OCI-LY7 (cell line): Measurements from ENCODE around the gene SPDYE1. TPM values are rescaled to one million over a fixed set of nuclear protein-coding genes. Genes with fewer than 3 reads are reported as not detected.
"Not testable (repeated sequence)": the region's sequence is repeated elsewhere in the genome, so short reads cannot be mapped to it uniquely, and the experiment has no call there.

Experiments used
- BruUV-seq: library from RNA; stranded (reverse); fragments of 400-500 nt; replicated peaks from 2 replicates; lab custom pipeline; 2021; lab: Mats Ljungman, UMichigan
- CTCF ChIA-PET: fragments of 300-600 bp; sonication (Branson Sonifier 250); formaldehyde crosslinking; loops from one replicate; lab custom pipeline; 2022; ENCODE audit warnings: antibody characterized with exemption; ENCODE audit not compliant: unreplicated experiment; lab: Charles Lee
- POLR2A ChIA-PET: fragments of 300-600 bp; sonication (Branson Sonifier 250); formaldehyde crosslinking; loops from one replicate; lab custom pipeline; 2022; ENCODE audit warnings: antibody characterized with exemption; lab: Charles Lee
- DNase-seq: peaks from one replicate; pipeline ENCODE4 v3.0.0-alpha.2; 2015; ENCODE audit warnings: low spot score
- H2AFZ ChIP-seq: fragments of 200-600 bp; sonication (generic), shearing (Covaris generic); 2 replicates; pipeline ENCODE4 v1.6.1; 2014; ENCODE audit warnings: mild to moderate bottlenecking, antibody characterized with exemption, low read length, moderate library complexity
- H3K27ac ChIP-seq: fragments of 200-600 bp; sonication (generic); 2 replicates; pipeline ENCODE4 v1.5.1; 2014; ENCODE audit warnings: mixed run types, low read depth, mild to moderate bottlenecking, moderate library complexity, low read length, inconsistent platforms; ENCODE audit not compliant: poor library complexity, severe bottlenecking
- H3K36me3 ChIP-seq: fragments of 200-600 bp; sonication (generic); 2 replicates; pipeline ENCODE4 v1.6.1; 2014; ENCODE audit warnings: mild to moderate bottlenecking, antibody characterized with exemption, low read length, moderate library complexity, mixed read lengths; ENCODE audit not compliant: insufficient read depth
- H3K4me1 ChIP-seq: fragments of 200-600 bp; sonication (generic); 2 replicates; pipeline ENCODE4 v1.5.1; 2014; ENCODE audit warnings: mild to moderate bottlenecking, low read length; ENCODE audit not compliant: insufficient read depth, poor library complexity, severe bottlenecking
- H3K4me2 ChIP-seq: fragments of 200-600 bp; sonication (generic); 2 replicates; pipeline ENCODE4 v1.6.1; 2014; ENCODE audit warnings: mild to moderate bottlenecking, low read length
- H3K4me3 ChIP-seq: fragments of 200-600 bp; sonication (generic); 2 replicates; pipeline ENCODE4 v1.5.1; 2014; ENCODE audit warnings: mild to moderate bottlenecking, low read depth, low read length; ENCODE audit not compliant: poor library complexity, severe bottlenecking
- H3K79me2 ChIP-seq: fragments of 200-600 bp; sonication (generic); 2 replicates; pipeline ENCODE4 v1.6.1; 2016; ENCODE audit warnings: low read depth, mild to moderate bottlenecking, low read length, moderate library complexity, mixed read lengths; ENCODE audit not compliant: insufficient read depth
- H3K9me2 ChIP-seq: fragments of 200-600 bp; sonication (generic); 2 replicates; pipeline ENCODE4 v1.6.1; 2016; ENCODE audit warnings: mild to moderate bottlenecking, low read length, mixed read lengths; ENCODE audit not compliant: insufficient read depth
- H3K9me3 ChIP-seq: fragments of 200-600 bp; sonication (generic); 2 replicates; pipeline ENCODE4 v1.6.1; 2014; ENCODE audit warnings: mild to moderate bottlenecking, mixed run types, low read length, mixed read lengths
- H4K20me1 ChIP-seq: fragments of 200-600 bp; sonication (generic); 2 replicates; pipeline ENCODE4 v1.6.1; 2014; ENCODE audit warnings: mild to moderate bottlenecking, antibody characterized with exemption, low read length, moderate library complexity, mixed read lengths; ENCODE audit not compliant: insufficient read depth
- intact Hi-C: fragments of 100-400 bp; cut with micrococcal nuclease; formaldehyde crosslinking; loops from one replicate; pipeline ENCODE4 v1.10.0; 2022; ENCODE audit not compliant: unreplicated experiment
- total RNA-seq, 2 experiments: library from RNA; depleted of rRNA in 1 of 2; stranded (reverse); fragments of >200 nt in 1 of 2; shearing (Covaris generic) in 1 of 2; gene quantifications; 2 replicates each; pipeline ENCODE4 v1.2.3, GENCODE V29; 2014 to 2022

SPDYE1 gene
- total RNA-seq, 2 experiments from 2014 or later, result not detected

DNA sequence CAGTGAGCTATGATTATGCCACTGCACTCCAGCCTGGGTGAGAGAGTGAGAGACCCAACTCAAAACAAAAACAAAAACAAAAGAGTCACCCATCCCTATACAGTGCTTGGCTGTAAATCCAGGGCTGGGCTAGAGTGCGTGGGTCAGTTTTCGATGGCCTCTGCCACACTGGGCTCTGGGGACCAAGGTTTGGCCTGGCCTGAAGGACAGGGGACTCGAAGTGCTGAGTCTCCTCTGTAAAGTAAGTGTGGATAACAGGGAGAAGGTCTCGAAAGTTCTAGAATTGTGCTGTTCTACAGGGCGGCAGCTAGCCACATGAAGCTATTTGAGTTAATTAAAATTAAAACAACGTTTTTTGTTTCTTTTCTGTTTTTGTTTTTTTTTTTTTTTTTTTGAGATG, 34.3 kb downstream of the SPDYE1 start:
- H3K4me3 ChIP-seq, H3K9me3 ChIP-seq, H3K4me2 ChIP-seq, H3K9me2 ChIP-seq, intact Hi-C loops, BruUV-seq, DNase-seq, H2AFZ ChIP-seq, H3K4me1 ChIP-seq, H3K27ac ChIP-seq, CTCF ChIA-PET, H3K79me2 ChIP-seq, H3K36me3 ChIP-seq, H4K20me1 ChIP-seq, POLR2A ChIA-PET: not testable (repeated sequence)

DNA sequence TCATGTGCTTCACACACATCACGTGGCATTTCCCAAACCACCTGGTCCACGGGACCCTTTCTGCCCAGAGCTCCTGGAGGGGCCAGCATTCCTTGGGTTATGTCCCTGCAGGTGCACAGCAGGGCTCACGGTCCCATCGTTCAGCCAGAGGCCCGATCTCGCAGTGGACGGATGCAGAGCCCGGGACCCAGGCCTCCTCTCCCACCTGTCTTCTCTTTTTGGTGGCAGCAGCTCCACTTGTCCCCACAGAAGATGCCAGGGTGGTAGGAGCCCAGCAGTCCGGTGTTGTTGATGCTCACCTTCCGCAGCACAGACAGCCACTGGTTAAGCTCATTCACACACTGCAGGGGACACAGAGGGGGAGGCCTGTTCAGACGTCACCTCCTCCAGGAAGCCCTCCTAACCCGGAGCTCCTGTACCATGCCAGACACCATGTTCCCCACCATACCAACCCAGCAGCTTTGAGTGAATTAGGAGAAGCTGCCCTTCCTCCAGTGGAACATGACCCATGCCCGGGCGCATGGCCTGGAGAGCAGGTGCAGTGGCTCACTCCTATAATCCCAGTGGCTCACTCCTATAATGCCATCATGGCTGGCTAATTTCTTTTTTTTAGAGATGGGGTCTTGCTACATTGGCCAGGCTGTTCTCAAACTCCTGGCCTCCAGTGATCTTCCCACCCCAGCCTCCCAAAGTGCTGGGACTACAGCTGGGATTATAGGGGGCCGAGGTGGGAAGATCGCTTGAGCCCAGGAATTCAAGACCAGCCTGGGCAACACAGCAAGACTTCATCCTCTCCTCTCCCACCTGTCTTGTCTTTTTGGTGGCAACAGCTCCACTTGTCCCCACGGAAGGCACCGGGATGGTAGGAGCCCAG, 36.5 kb downstream of the SPDYE1 start:
- intact Hi-C loops, H3K79me2 ChIP-seq, H3K27ac ChIP-seq, H3K9me3 ChIP-seq, H3K4me2 ChIP-seq, H3K4me1 ChIP-seq, POLR2A ChIA-PET, BruUV-seq, H4K20me1 ChIP-seq, H3K4me3 ChIP-seq, DNase-seq, H3K36me3 ChIP-seq, H3K9me2 ChIP-seq, H2AFZ ChIP-seq: not testable (repeated sequence)
- CTCF ChIA-PET, result interaction anchor here (0.6 kb wide), 1 partner anchor 31 kb away, joined by 4 read pairs; no protein-coding TSS in a partner anchor

DNA sequence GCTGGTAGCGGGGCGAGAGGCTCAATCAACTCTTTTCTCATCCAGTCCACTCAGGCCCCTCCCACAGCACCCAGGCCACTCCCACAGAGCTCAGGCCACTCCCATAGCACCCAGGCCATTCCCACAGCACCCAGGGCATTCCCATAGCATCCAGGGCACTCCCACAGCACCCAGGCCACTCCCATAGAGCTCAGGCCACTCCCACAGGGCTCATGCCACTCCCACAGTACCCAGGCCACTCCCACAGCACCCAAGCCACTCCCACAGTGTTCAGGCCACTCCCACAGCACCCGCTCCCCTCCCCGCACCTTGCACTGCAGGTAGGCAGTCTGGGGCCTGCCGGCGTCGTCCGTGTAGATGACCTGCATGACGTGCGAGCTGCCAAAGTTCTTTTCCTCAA, 38.7 kb downstream of the SPDYE1 start:
- POLR2A ChIA-PET, result not testable (repeated sequence)

DNA sequence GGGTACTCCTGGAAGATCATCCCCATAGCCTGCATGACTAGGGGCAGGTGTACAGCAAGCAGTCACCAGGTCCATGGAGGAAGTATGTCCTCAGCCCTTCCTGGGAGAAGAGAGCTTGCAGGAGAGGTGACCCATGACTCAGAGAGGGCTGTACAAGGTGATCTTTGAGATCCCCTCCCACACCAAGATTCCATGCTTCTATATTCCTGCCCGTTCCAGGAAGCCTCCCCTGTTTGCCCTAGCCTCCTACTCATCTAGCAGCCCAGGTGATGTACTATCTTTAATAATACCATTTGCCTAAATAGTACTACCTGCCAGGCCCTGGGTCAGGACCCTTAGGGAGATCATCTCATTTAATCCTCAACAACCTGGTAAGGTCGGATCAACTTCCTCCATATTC, 40.3 kb downstream of the SPDYE1 start:
- DNase-seq, H2AFZ ChIP-seq, H3K4me3 ChIP-seq, H3K9me2 ChIP-seq, H3K4me2 ChIP-seq, H3K36me3 ChIP-seq, H4K20me1 ChIP-seq, H3K9me3 ChIP-seq, CTCF ChIA-PET, H3K4me1 ChIP-seq, intact Hi-C loops, H3K79me2 ChIP-seq, H3K27ac ChIP-seq, BruUV-seq: not testable (repeated sequence)
- POLR2A ChIA-PET, result interaction anchor here (0.7 kb wide), 1 partner anchor 19 kb away, joined by 3 read pairs; no protein-coding TSS in a partner anchor

More for the DNA sequence above, 38.7 kb downstream of the SPDYE1 start:
- H4K20me1 ChIP-seq, H3K36me3 ChIP-seq, H3K4me2 ChIP-seq, H3K4me1 ChIP-seq, CTCF ChIA-PET, H3K9me3 ChIP-seq, BruUV-seq, H2AFZ ChIP-seq, H3K27ac ChIP-seq, H3K9me2 ChIP-seq, H3K4me3 ChIP-seq, H3K79me2 ChIP-seq: not testable (repeated sequence)
- DNase-seq, result peak; percentile 44
- intact Hi-C loops, result loop anchor here (1.0 kb wide), 1 partner anchor 10 kb away; no protein-coding TSS in a partner anchor

DNA sequence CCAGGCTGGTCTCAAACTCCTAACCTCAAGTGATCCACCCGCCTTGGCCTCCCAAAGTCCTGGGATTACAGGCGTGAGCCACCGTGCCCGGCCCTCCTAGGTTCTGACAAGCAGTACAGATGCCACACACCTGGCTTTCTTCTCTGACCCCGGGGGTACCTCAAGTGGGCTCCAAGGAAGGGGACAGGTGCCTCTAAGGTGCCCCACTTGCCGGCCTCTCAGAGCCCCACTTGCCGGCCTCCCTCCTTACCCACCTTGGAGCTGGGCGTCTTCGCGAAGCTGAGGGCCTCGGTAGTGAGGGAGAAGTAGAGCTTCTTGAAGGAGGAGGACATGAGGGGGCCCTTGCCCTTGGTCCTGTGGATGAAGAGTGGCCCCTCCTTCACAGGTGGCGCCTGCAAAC, 40.9 kb downstream of the SPDYE1 start:
- H2AFZ ChIP-seq, H3K4me3 ChIP-seq, H3K9me3 ChIP-seq, DNase-seq, H3K4me2 ChIP-seq, intact Hi-C loops, CTCF ChIA-PET, BruUV-seq, H3K27ac ChIP-seq, H3K36me3 ChIP-seq, H3K79me2 ChIP-seq, H4K20me1 ChIP-seq, H3K4me1 ChIP-seq, H3K9me2 ChIP-seq: not testable (repeated sequence)
- POLR2A ChIA-PET, result interaction anchor here (0.6 to 0.7 kb wide), 2 partner anchors 9 to 204 kb away, joined by 3 to 4 read pairs; no protein-coding TSS in a partner anchor

DNA sequence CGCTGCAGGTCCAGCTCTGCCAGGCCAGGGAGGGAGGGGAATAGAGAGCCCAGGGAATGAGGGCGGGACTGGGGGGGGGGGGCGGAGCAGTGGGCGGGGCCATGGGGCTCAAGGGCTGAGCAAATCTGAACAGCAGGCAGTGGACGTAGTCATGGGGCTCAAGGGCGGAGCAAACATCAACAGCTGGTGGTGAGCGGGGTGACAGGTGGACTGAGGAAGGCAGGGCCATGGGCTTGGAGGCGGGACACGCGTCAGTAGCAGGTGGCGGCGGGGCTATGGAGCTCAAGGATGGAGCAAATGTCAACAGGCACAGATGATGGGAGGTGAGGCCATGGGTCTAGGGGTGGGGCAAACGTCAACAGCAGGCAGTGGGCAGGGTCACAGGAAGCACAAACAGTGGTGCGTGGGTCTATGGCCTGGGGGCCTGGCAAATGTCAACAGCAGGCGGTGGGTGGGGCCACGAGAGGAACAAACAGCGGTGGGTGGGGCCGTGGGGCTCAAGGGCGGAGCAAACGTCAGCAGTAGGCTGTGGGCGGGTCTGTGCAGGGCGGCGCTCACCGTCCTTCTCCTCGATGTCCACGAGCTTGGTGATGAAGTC, 41.4 kb downstream of the SPDYE1 start:
- H3K79me2 ChIP-seq, H3K9me3 ChIP-seq, H3K9me2 ChIP-seq, H3K27ac ChIP-seq, H2AFZ ChIP-seq, BruUV-seq, intact Hi-C loops, H4K20me1 ChIP-seq, CTCF ChIA-PET, H3K36me3 ChIP-seq: not testable (repeated sequence)
- peak; percentile 68 for DNase-seq
- Histone ChIP-seq H3K4me2 (peak overlapping the region; percentile 57; the same call in 1 of the 2 replicates), H3K4me1 (peaks cover 13% of the 10 kb centered on the region), H3K4me3 (peak overlapping the region; percentile 8)
- POLR2A ChIA-PET, result interaction anchor here (0.6 to 0.7 kb wide), 2 partner anchors 8 to 205 kb away, joined by 3 to 4 read pairs; no protein-coding TSS in a partner anchor
